H1 (cell line): ENCODE measurements around the gene FLOT1. TPM values are rescaled to one million over a fixed set of nuclear protein-coding genes. Genes with fewer than 3 reads are reported as not detected.

Experiments used
- CTCF ChIA-PET: fragments of 300-600 bp; sonication (Branson Sonifier 250); formaldehyde crosslinking; loops from one replicate; lab custom pipeline; 2021; ENCODE audit not compliant: partially characterized antibody; lab: Charles Lee
- POLR2A ChIA-PET: fragments of 300-600 bp; sonication (Branson Sonifier 250); formaldehyde crosslinking; loops from one replicate; lab custom pipeline; 2021; ENCODE audit warnings: inconsistent platforms; ENCODE audit not compliant: partially characterized antibody; lab: Charles Lee
- DNase-seq, 2 experiments: peaks; one replicate each; pipeline versions ENCODE4 v3.0.0 to v3.0.0-alpha.2; 2010 to 2022; ENCODE audit warnings: low spot score in 2 of 2, low read depth in 1 of 2, mixed read lengths in 1 of 2
- FAIRE-seq: peaks from 2 replicates; lab custom pipeline; 2011; peaks lifted over from hg19 to GRCh38; lab: Jason Lieb, UNC
- H2AFZ ChIP-seq: 2 replicates; pipeline ENCODE4 v1.8.1; 2012; ENCODE audit warnings: low read length, inconsistent platforms
- H2AK5ac ChIP-seq: 2 replicates; pipeline ENCODE4 v1.6.1; 2013; ENCODE audit warnings: low read depth, low read length
- H2BK120ac ChIP-seq: replicated peaks from 2 replicates; pipeline ENCODE3; 2013; ENCODE audit warnings: low read depth, low read length, inconsistent platforms
- H2BK12ac ChIP-seq: 2 replicates; pipeline ENCODE4 v1.6.1; 2013; ENCODE audit warnings: low read depth, low read length
- H2BK15ac ChIP-seq: 2 replicates; pipeline ENCODE4 v1.6.1; 2013; ENCODE audit warnings: low read length
- H2BK20ac ChIP-seq: 2 replicates; pipeline ENCODE4 v1.6.1; 2013; ENCODE audit warnings: low read length
- H2BK5ac ChIP-seq: 2 replicates; pipeline ENCODE4 v1.6.1; 2013; ENCODE audit warnings: low read depth, low read length
- H3K14ac ChIP-seq: 2 replicates; pipeline ENCODE4 v1.6.1; 2013; ENCODE audit warnings: inconsistent platforms; ENCODE audit not compliant: insufficient read length
- H3K18ac ChIP-seq: 2 replicates; pipeline ENCODE4 v1.6.1; 2013; ENCODE audit warnings: low read length; ENCODE audit errors: extremely low read depth
- H3K23ac ChIP-seq: 2 replicates; pipeline ENCODE4 v1.6.1; 2013; ENCODE audit warnings: inconsistent platforms; ENCODE audit not compliant: insufficient read length
- H3K23me2 ChIP-seq: 2 replicates; pipeline ENCODE4 v1.6.1; 2013; ENCODE audit warnings: low read depth, low read length
- H3K27ac ChIP-seq: 2 replicates; pipeline ENCODE4 v1.6.1; 2011; ENCODE audit warnings: low read depth, low read length, inconsistent platforms
- H3K27me3 ChIP-seq, 4 experiments: replicated peaks in 1 of 4; 1 replicate in 1 of 4; 2 replicates in 3 of 4; pipeline versions ENCODE4 v1.6.1 to v1.8.1; 2011 to 2013; ENCODE audit warnings: low read length in 3 of 4, mild to moderate bottlenecking in 3 of 4, inconsistent platforms in 2 of 4, mixed read lengths in 2 of 4, moderate library complexity in 1 of 4; ENCODE audit not compliant: control insufficient read depth in 3 of 4, insufficient read depth in 3 of 4; ENCODE audit errors: extremely low read depth in 1 of 4
- H3K36me3 ChIP-seq, 4 experiments: 2 replicates each; pipeline versions ENCODE4 v1.6.1 to v1.8.1; 2011 to 2013; ENCODE audit warnings: mild to moderate bottlenecking in 4 of 4, low read length in 3 of 4, moderate library complexity in 2 of 4, control low read depth in 1 of 4, inconsistent platforms in 1 of 4; ENCODE audit not compliant: insufficient read depth in 4 of 4, control insufficient read depth in 2 of 4
- H3K4ac ChIP-seq: replicated peaks from 2 replicates; pipeline ENCODE3; 2013; ENCODE audit warnings: low read length, low read depth, mixed read lengths, inconsistent platforms; ENCODE audit not compliant: insufficient read length
- H3K4me1 ChIP-seq, 4 experiments: replicated peaks in 1 of 4; 1 replicate in 1 of 4; 2 replicates in 3 of 4; pipeline versions ENCODE4 v1.6.1 to v1.8.1; 2011 to 2013; ENCODE audit warnings: low read length in 3 of 4, inconsistent platforms in 2 of 4, mixed read lengths in 1 of 4; ENCODE audit not compliant: insufficient read depth in 4 of 4, control insufficient read depth in 3 of 4
- H3K4me2 ChIP-seq, 2 experiments: 2 replicates each; pipeline versions ENCODE4 v1.6.1 to v1.8.1; 2011 to 2013; ENCODE audit warnings: low read depth in 2 of 2, low read length in 2 of 2, control low read depth in 1 of 2, inconsistent platforms in 1 of 2, mild to moderate bottlenecking in 1 of 2; ENCODE audit not compliant: insufficient read depth in 1 of 2
- H3K4me3 ChIP-seq, 4 experiments: fragments of 200-600, 300-600 bp in 1 of 4; sonication (generic), shearing (Covaris generic), sonication (Bioruptor Twin) in 1 of 4; 2 replicates each; pipeline versions ENCODE4 v1.5.1 to v1.8.1; 2011 to 2016; ENCODE audit warnings: low read length in 4 of 4, low read depth in 3 of 4, control low read depth in 2 of 4, inconsistent platforms in 2 of 4, mild to moderate bottlenecking in 2 of 4, mixed read lengths in 1 of 4, moderate library complexity in 1 of 4; ENCODE audit not compliant: insufficient read depth in 2 of 4; ENCODE audit errors: extremely low read depth in 1 of 4
- H3K56ac ChIP-seq: replicated peaks from 2 replicates; pipeline ENCODE3; 2013; ENCODE audit warnings: low read depth, mild to moderate bottlenecking, mixed read lengths, low read length, inconsistent platforms; ENCODE audit not compliant: insufficient read length
- H3K79me1 ChIP-seq: 2 replicates; pipeline ENCODE4 v1.6.1; 2013; ENCODE audit warnings: low read depth, low read length, control low read depth
- H3K79me2 ChIP-seq, 2 experiments: 2 replicates each; pipeline versions ENCODE4 v1.6.1 to v1.8.1; 2012 to 2013; ENCODE audit warnings: low read length in 2 of 2, mild to moderate bottlenecking in 2 of 2, inconsistent platforms in 1 of 2; ENCODE audit not compliant: insufficient read depth in 2 of 2, control insufficient read depth in 1 of 2
- H3K9ac ChIP-seq, 4 experiments: replicated peaks in 1 of 4; 1 replicate in 1 of 4; 2 replicates in 3 of 4; pipeline versions ENCODE4 v1.6.1 to v1.8.1; 2011 to 2013; ENCODE audit warnings: low read depth in 3 of 4, low read length in 3 of 4, control low read depth in 2 of 4, mild to moderate bottlenecking in 2 of 4, moderate library complexity in 2 of 4, inconsistent platforms in 1 of 4; ENCODE audit errors: extremely low read depth in 1 of 4
- H3K9me3 ChIP-seq, 2 experiments: 2 replicates each; pipeline versions ENCODE4 v1.6.1 to v1.8.1; 2012 to 2013; ENCODE audit warnings: mild to moderate bottlenecking in 2 of 2, moderate library complexity in 2 of 2, control low read depth in 1 of 2, inconsistent platforms in 1 of 2, low read depth in 1 of 2, low read length in 1 of 2, mixed read lengths in 1 of 2; ENCODE audit not compliant: insufficient read depth in 2 of 2
- H4K20me1 ChIP-seq, 2 experiments: replicated peaks in 1 of 2; 2 replicates each; pipeline versions ENCODE3 to v1.8.1; 2011 to 2013; ENCODE audit warnings: inconsistent platforms in 2 of 2, low read length in 2 of 2, mild to moderate bottlenecking in 1 of 2; ENCODE audit not compliant: insufficient read depth in 2 of 2, control insufficient read depth in 1 of 2
- H4K5ac ChIP-seq: 2 replicates; pipeline ENCODE4 v1.6.1; 2013; ENCODE audit warnings: low read length, low read depth, mixed read lengths, inconsistent platforms; ENCODE audit not compliant: insufficient read length
- H4K8ac ChIP-seq: 2 replicates; pipeline ENCODE4 v1.8.0; 2013; ENCODE audit warnings: mild to moderate bottlenecking, moderate library complexity, low read length, inconsistent platforms; ENCODE audit not compliant: insufficient read depth; ENCODE audit errors: extremely low read depth
- H4K91ac ChIP-seq: replicated peaks from 2 replicates; pipeline ENCODE3; 2013; ENCODE audit warnings: low read length, mixed read lengths, inconsistent platforms; ENCODE audit not compliant: insufficient read length
- CEBPB ChIP-seq: IDR thresholded peaks from 2 replicates; pipeline ENCODE4 v1.6.1; 2012; ENCODE audit warnings: low read depth, low read length
- NANOG ChIP-seq: IDR thresholded peaks from 2 replicates; pipeline ENCODE4 v1.6.1; 2011; ENCODE audit warnings: low read length, low read depth, mild to moderate bottlenecking, inconsistent platforms; ENCODE audit not compliant: insufficient read depth, poor library complexity, severe bottlenecking
- NRF1 ChIP-seq: IDR thresholded peaks from 2 replicates; pipeline ENCODE4 v1.6.1; 2011; ENCODE audit warnings: mild to moderate bottlenecking, low read depth, low read length, improper control_type of control experiment
- POLR2A ChIP-seq, 2 experiments: IDR thresholded peaks; 1 replicate in 1 of 2; 2 replicates in 1 of 2; pipeline ENCODE4 v1.6.1; 2011; ENCODE audit warnings: low read depth in 2 of 2, low read length in 2 of 2, mild to moderate bottlenecking in 2 of 2; ENCODE audit errors: control extremely low read depth in 1 of 2
- SIN3A ChIP-seq, 2 experiments: IDR thresholded peaks in 1 of 2; conservative IDR thresholded peaks in 1 of 2; 2 replicates each; pipeline ENCODE4 v1.6.1; 2011 to 2012; ENCODE audit warnings: low read length in 2 of 2, improper control_type of control experiment in 1 of 2, low read depth in 1 of 2, mild to moderate bottlenecking in 1 of 2
- SP2 ChIP-seq: IDR thresholded peaks from 2 replicates; pipeline ENCODE4 v1.6.1; 2012; ENCODE audit warnings: mild to moderate bottlenecking, low read length, inconsistent platforms
- SRF ChIP-seq: IDR thresholded peaks from 2 replicates; pipeline ENCODE4 v1.6.1; 2011; ENCODE audit warnings: mild to moderate bottlenecking, low read depth, low read length, moderate library complexity
- SUZ12 ChIP-seq: fragments of 200-600 bp; sonication (generic); IDR thresholded peaks from 2 replicates; pipeline ENCODE4 v1.6.1; 2012; ENCODE audit warnings: mild to moderate bottlenecking, inconsistent platforms, low read length, moderate library complexity, mixed read lengths
- TEAD4 ChIP-seq: IDR thresholded peaks from 2 replicates; pipeline ENCODE4 v1.6.1; 2012; ENCODE audit warnings: low read depth, low read length, inconsistent platforms, mixed read lengths
- WGBS, 2 experiments: shearing (Covaris generic) in 1 of 2; methylation state at CpG; one replicate each; pipeline versions ENCODE4 v1.1.6 to v1.1.7; 2013 to 2015; ENCODE audit warnings: low lambda C conversion rate in 2 of 2, mixed read lengths in 2 of 2, inconsistent platforms in 1 of 2, low coverage in 1 of 2, missing lambda C conversion rate in 1 of 2; ENCODE audit not compliant: insufficient replicate concordance in 2 of 2, insufficient coverage in 1 of 2, insufficient read length in 1 of 2; ENCODE audit errors: extremely low coverage in 1 of 2, missing lambda C conversion rate in 1 of 2; 5-methylcytosine and 5-hydroxymethylcytosine counted together
- polyA plus RNA-seq, 7 experiments: library from polyadenylated mRNA; depleted of rRNA in 3 of 7; stranded (reverse) in 5 of 7; unstranded in 2 of 7; fragments of >200 nt in 5 of 7; fragments of 200-250 nt in 2 of 7; gene quantifications; 1 replicate in 5 of 7; 2 replicates in 1 of 7; 4 replicates in 1 of 7; pipeline versions ENCODE4 v1.2.1 to v1.2.3, GENCODE V29; 2011 to 2013; ENCODE audit warnings: missing spikeins in 2 of 7, mixed read lengths in 2 of 7
- total RNA-seq: library from RNA; stranded (reverse); fragmentation: NEBNext Ultra II Directional; extraction: Animal tissue kit (Norgen Biotek cat#: 25700); gene quantifications from 2 replicates; pipeline ENCODE4 v1.2.1, GENCODE V29; 2021

Gene FLOT1
- total and polyA plus RNA-seq, 2 of the 8 experiments (the other 6 are each of a cell fraction or from before 2014, with no cell fraction given) = 87.5 to 88.1 TPM

GRCh38 chr6:30726506-30727413 lies 15.7 kb downstream of the FLOT1 start:
- H2BK12ac ChIP-seq = no peak overlapping the region
- H4K5ac ChIP-seq = no peak overlapping the region
- H3K79me2 ChIP-seq = peaks cover 3 to 23% of the 10 kb centered on the region in 2 experiments
- no peaks in the 10 kb centered on the region for H3K27me3 ChIP-seq
- DNase-seq (no peak), FAIRE-seq (no peak)
- H2BK120ac ChIP-seq = no peak overlapping the region
- H2AK5ac ChIP-seq = no peak overlapping the region
- H3K4ac ChIP-seq = no peak overlapping the region
- H4K8ac ChIP-seq = no peak overlapping the region; the same call in 1 of the 2 replicates
- H4K91ac ChIP-seq = no peak overlapping the region
- no peak for TF ChIP-seq TEAD4
- no peak for TF ChIP-seq SRF
- no peak for TF ChIP-seq NRF1
- TF ChIP-seq NANOG = no peak
- TF ChIP-seq CEBPB = no peak
- no peak for TF ChIP-seq SUZ12
- no peak for TF ChIP-seq SIN3A (conservative IDR thresholded peaks at IDR 0.05 in 1 of 2, IDR thresholded peaks at IDR 0.05 in 1 of 2; ENCODE audit: low read depth in 1 of 2, low read length in 2 of 2)
- TF ChIP-seq SP2 = no peak
- no peak for TF ChIP-seq POLR2A (IDR thresholded peaks at IDR 0.05; ENCODE audit: control extremely low read depth in 1 of 2, low read depth in 2 of 2, low read length in 2 of 2)
- no peak overlapping the region for H3K4me3 ChIP-seq
- no peaks in the 10 kb centered on the region for H3K9me3 ChIP-seq
- ChIA-PET CTCF (interaction anchor here (0.6 to 11.8 kb wide), 16 partner anchors 11 to 1158 kb away, joined by 3 to 147 read pairs (median 3); no protein-coding TSS in a partner anchor), POLR2A (interaction anchor here (0.6 to 35.9 kb wide), 25 partner anchors 8 to 445 kb away, joined by 3 to 732 read pairs (median 4); partner anchors contain the start of genes ATAT1, DDR1, DHX16 and FLOT1)
- no peak overlapping the region for H2BK5ac ChIP-seq
- WGBS, 2 experiments = 90% methylated on average over 11 of the region's 11 CpGs; no CpG with 5 or more reads in 1 of the 2 experiments
- peaks cover 0 to 4% (median 0%) of the 10 kb centered on the region in 4 experiments; a peak in 1 of 7 replicates for H3K4me1 ChIP-seq
- H2AFZ ChIP-seq = no peak overlapping the region
- H2BK15ac ChIP-seq = no peak overlapping the region
- H2BK20ac ChIP-seq = no peak overlapping the region
- H3K18ac ChIP-seq = no peak overlapping the region
- no peak overlapping the region for H3K23ac ChIP-seq
- no peak overlapping the region for H3K14ac ChIP-seq
- no peak overlapping the region for H3K9ac ChIP-seq
- peaks cover 27 to 48% (median 40%) of the 10 kb centered on the region in 4 experiments for H3K36me3 ChIP-seq
- H3K23me2 ChIP-seq = peaks cover 2% of the 10 kb centered on the region; the same call in 1 of the 2 replicates
- peaks cover 13 to 22% of the 10 kb centered on the region in 2 experiments for H4K20me1 ChIP-seq
- no peak overlapping the region for H3K56ac ChIP-seq
- no peak overlapping the region for H3K4me2 ChIP-seq
- H3K79me1 ChIP-seq = no peaks in the 10 kb centered on the region
- H3K27ac ChIP-seq = no peak overlapping the region
